Type B pancreatic cell (in vitro differentiated cells): ENCODE results near the gene NISCH. TPM values are rescaled to one million over a fixed set of nuclear protein-coding genes. Genes with fewer than 3 reads are reported as not detected.

Experiments
- DNase-seq: peaks from one replicate; pipeline ENCODE4 v3.0.0; 2021; ENCODE audit warnings: mixed read lengths; ENCODE audit not compliant: unreplicated experiment; ENCODE audit errors: extremely low spot score
- H3K27ac Mint-ChIP-seq: 2 replicates; pipeline ENCODE4 v1.8.0; 2021; ENCODE audit warnings: mild to moderate bottlenecking, mixed read lengths
- H3K27me3 Mint-ChIP-seq: 2 replicates; pipeline ENCODE4 v1.8.0; 2021; ENCODE audit warnings: mixed read lengths
- H3K36me3 Mint-ChIP-seq: 2 replicates; pipeline ENCODE4 v1.8.0; 2021; ENCODE audit warnings: mixed read lengths
- H3K4me1 Mint-ChIP-seq: one replicate; pipeline ENCODE4 v1.8.0; 2021; ENCODE audit warnings: mixed read lengths; ENCODE audit not compliant: unreplicated experiment
- H3K4me3 Mint-ChIP-seq: 2 replicates; pipeline ENCODE4 v1.8.0; 2021; ENCODE audit warnings: mild to moderate bottlenecking, mixed read lengths
- H3K9me3 Mint-ChIP-seq: 2 replicates; pipeline ENCODE4 v1.8.0; 2021; ENCODE audit warnings: mixed read lengths
- CTCF ChIP-seq: fragments of 200-600 bp; sonication (generic); conservative IDR thresholded peaks from 2 replicates; pipeline ENCODE4 v1.5.0; 2021; ENCODE audit warnings: antibody characterized with exemption, mild to moderate bottlenecking
- total RNA-seq: library from RNA; stranded (reverse); gene quantifications from 2 replicates; pipeline ENCODE4 v1.2.1, GENCODE V29; 2021; ENCODE audit warnings: low replicate concordance

NISCH gene
- total RNA-seq, 1 donor from 2014 or later, result 149 TPM

DNA sequence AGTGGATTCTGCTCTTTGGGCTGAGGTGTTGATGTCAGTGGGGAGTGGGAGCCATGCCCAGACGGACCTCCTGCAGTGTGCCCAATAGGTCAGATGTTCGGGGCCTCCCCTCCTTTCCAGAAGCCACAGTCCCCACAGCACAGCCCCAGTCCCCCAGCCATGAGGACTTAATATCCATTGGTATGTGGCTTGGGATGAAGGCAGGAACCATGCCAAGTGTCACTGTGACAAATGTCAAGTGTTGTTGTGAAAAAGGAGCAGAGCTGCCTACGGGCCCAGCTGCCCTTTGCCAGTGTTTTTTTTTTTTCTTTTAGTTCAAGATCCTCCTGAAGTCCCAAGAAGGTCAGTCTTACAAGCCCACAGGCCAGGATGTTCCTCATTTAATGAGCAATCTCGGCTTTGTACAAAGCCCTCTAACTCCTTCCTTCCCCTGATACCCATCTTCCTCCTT lies 22.7 kb upstream of the NISCH start:
- H3K4me1 Mint-ChIP-seq, result peaks cover 30% of the 10 kb centered on the region
- peak overlapping the region; percentile 15 for H3K27ac Mint-ChIP-seq
- no peaks in the 10 kb centered on the region for H3K36me3 Mint-ChIP-seq
- no peak for DNase-seq
- H3K9me3 Mint-ChIP-seq, result no peaks in the 10 kb centered on the region
- no peak overlapping the region for H3K4me3 Mint-ChIP-seq
- TF ChIP-seq CTCF, result no peak
- H3K27me3 Mint-ChIP-seq, result peaks cover 3% of the 10 kb centered on the region

- Mint-ChIP-seq H3K36me3 (no peaks in the 10 kb centered on the region), H3K9me3 (no peaks in the 10 kb centered on the region), H3K27ac (peak overlapping the region; percentile 33), H3K4me3 (no peak overlapping the region), H3K27me3 (peaks cover 1% of the 10 kb centered on the region), H3K4me1 (peaks cover 27% of the 10 kb centered on the region)
- no peak for DNase-seq
- TF ChIP-seq CTCF, result no peak
Observed at GRCh38 chr3:52433328-52433995, 21.9 kb upstream of the NISCH start.

DNA sequence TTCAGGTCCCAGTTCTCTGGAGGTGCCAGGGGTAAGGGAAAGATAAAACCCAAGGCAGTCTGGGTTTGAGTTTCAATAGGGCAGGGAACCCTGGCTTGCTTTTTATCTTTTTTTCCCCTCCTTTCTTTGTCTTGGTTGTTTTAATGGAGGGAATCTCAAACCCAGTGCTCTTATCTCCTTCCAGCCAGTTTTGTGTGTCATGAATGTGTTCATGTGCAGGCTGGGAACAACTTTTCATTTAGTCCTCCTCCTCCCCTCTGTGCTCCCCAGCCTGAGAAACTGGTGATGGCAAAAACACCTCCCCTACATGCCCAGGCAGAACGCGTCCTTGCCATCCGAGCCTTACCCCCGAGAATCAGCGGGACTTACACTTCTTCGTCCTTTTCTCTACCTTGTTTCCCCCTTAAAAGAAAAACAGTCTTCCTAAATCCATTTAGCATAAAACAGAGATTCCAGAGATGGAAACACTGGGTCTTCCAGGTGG lies 21.4 kb upstream of the NISCH start:
- no peaks in the 10 kb centered on the region for H3K9me3 Mint-ChIP-seq
- DNase-seq, result no peak
- peak overlapping the region; percentile 33 for H3K27ac Mint-ChIP-seq
- H3K36me3 Mint-ChIP-seq, result no peaks in the 10 kb centered on the region
- H3K27me3 Mint-ChIP-seq, result no peaks in the 10 kb centered on the region
- no peak for TF ChIP-seq CTCF
- H3K4me1 Mint-ChIP-seq, result peaks cover 23% of the 10 kb centered on the region
- no peak overlapping the region for H3K4me3 Mint-ChIP-seq

DNA sequence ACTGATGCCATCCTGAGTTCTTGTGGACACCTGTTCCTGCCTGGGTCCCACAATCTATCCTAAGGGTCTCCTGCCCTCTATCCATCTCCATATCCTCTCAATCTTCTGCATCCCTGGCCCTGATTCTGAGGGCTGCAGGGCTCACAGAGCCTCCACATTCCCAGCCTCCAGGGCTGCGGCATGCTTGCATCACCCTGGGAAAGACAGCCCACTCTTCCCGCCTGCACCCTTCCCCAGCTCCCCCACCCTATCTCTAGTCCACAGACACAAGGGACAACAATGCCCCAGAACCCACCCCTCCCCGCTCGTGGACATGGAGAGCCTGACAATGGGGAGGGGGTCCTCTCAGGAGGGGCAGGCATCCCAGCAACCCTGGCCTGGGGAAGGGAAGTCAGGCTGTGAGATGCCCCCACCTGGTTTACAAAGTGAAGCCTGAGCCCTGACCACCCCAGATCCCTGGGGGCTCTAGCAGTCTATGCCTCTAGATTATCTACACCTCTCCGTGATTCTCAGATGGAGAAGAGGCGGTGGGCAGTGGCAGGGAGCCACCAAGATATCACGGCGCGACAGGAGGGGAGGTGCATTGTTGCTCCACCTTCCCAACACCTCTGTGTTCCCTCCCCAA lies 20.8 kb upstream of the NISCH start:
- peaks cover 23% of the 10 kb centered on the region for H3K4me1 Mint-ChIP-seq
- no peaks in the 10 kb centered on the region for H3K36me3 Mint-ChIP-seq
- H3K4me3 Mint-ChIP-seq, result no peak overlapping the region
- no peaks in the 10 kb centered on the region for H3K9me3 Mint-ChIP-seq
- TF ChIP-seq CTCF, result no peak
- no peak overlapping the region for H3K27ac Mint-ChIP-seq
- no peaks in the 10 kb centered on the region for H3K27me3 Mint-ChIP-seq
- DNase-seq, result no peak

DNA sequence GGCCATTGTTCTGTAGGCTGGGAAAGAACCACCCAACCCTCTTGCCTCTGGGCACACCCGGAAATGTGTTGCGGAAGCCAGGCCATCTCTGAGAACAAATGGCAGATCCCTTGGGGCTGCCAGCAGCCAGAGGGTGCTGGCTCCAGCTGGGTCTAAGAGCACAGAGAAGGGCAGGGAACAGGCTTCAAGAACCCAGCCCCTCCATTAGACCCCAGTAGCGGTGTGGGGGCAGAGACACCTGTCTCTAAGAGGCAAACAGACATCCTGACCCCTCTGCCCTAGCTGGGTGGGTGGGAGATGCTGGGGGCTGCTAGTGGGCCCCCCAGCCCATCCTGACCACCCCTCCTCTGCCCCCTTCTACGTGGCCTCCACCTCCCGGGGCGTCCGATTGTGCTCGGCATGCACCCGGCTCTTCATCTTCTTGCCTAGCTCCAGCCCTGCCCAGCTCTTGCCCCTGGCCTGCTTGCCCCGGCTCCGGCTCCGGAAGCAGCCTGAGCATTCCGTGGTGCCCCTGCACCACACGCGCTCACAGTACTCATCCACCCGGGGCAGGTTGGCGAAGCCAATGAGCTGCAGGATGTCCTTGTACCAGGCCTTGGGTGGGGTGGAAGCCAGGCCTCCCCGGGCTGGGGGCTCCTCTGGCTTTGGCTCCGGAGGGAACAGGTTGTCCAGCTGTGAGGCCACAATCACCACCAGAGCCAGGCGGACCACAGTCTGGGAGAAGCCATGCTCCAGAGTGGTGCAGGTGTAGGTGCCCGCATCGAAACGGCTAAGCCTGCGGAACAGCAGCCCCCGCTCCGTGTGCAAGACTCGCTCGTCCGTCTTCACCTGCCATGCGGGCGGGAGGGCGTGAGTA lies 19.9 kb upstream of the NISCH start:
- H3K27me3 Mint-ChIP-seq, result no peaks in the 10 kb centered on the region
- no peak for DNase-seq
- H3K9me3 Mint-ChIP-seq, result no peaks in the 10 kb centered on the region
- no peak overlapping the region for H3K27ac Mint-ChIP-seq
- H3K36me3 Mint-ChIP-seq, result no peaks in the 10 kb centered on the region
- no peak for TF ChIP-seq CTCF
- peaks cover 23% of the 10 kb centered on the region for H3K4me1 Mint-ChIP-seq
- no peak overlapping the region for H3K4me3 Mint-ChIP-seq
